C4-2B (cell line): Measurements from ENCODE around the gene ADGRG6.

ENCODE experiments used
- CTCF ChIP-seq: fragments of 450-650 bp; conservative IDR thresholded peaks from 2 replicates; pipeline ENCODE4 v1.5.1; 2017; ENCODE audit warnings: mild to moderate bottlenecking
- ZFX ChIP-seq: fragments of 450-650 bp; IDR thresholded peaks from 2 replicates; pipeline ENCODE4 v1.6.1; 2017

- TF ChIP-seq CTCF (no peak), ZFX (no peak)
These were observed 54.5 kb downstream of the ADGRG6 start for GRCh38 chr6:142356201-142356883.
